Neuronal stem cell (in vitro differentiated cells): ENCODE results near the gene GAGE12H. TPM values are rescaled to one million over a fixed set of nuclear protein-coding genes. Genes with fewer than 3 reads are reported as not detected.
"Not testable (repeated sequence)": the region's sequence is repeated elsewhere in the genome, so short reads cannot be mapped to it uniquely, and the experiment has no call there.

Experiments
- DNase-seq: peaks from one replicate; pipeline ENCODE4 v3.0.0-alpha.2; 2013; ENCODE audit warnings: low spot score
- H2AFZ ChIP-seq: one replicate; pipeline ENCODE4 v1.6.1; 2013; ENCODE audit warnings: mild to moderate bottlenecking, low read length, inconsistent platforms
- H2AK5ac ChIP-seq: 2 replicates; pipeline ENCODE4 v1.6.1; 2013; ENCODE audit warnings: low read depth, mild to moderate bottlenecking, inconsistent platforms, low read length, moderate library complexity, mixed read lengths
- H2BK120ac ChIP-seq: 2 replicates; pipeline ENCODE4 v1.6.1; 2013; ENCODE audit warnings: low read depth, mild to moderate bottlenecking, inconsistent platforms, low read length, moderate library complexity, mixed read lengths
- H2BK12ac ChIP-seq: one replicate; pipeline ENCODE4 v1.6.1; 2013; ENCODE audit warnings: low read length, inconsistent platforms
- H2BK15ac ChIP-seq: 2 replicates; pipeline ENCODE4 v1.6.1; 2013; ENCODE audit warnings: mild to moderate bottlenecking, low read length, inconsistent platforms, mixed read lengths
- H2BK5ac ChIP-seq: one replicate; pipeline ENCODE4 v1.6.1; 2013; ENCODE audit warnings: inconsistent platforms, mild to moderate bottlenecking, low read length, moderate library complexity
- H3K14ac ChIP-seq: one replicate; pipeline ENCODE4 v1.6.1; 2013; ENCODE audit warnings: low read length, inconsistent platforms
- H3K18ac ChIP-seq: 2 replicates; pipeline ENCODE4 v1.6.1; 2013; ENCODE audit warnings: low read length, inconsistent platforms
- H3K23ac ChIP-seq: 2 replicates; pipeline ENCODE4 v1.6.1; 2013; ENCODE audit warnings: low read depth, mild to moderate bottlenecking, mixed read lengths, low read length, inconsistent platforms; ENCODE audit not compliant: poor library complexity
- H3K27ac ChIP-seq: replicated peaks from 3 replicates; pipeline ENCODE4 v1.5.1; 2013; ENCODE audit warnings: low read length, inconsistent platforms
- H3K27me3 ChIP-seq, 3 experiments: 2 replicates each; pipeline ENCODE4 v1.6.1; 2013; ENCODE audit warnings: low read length in 3 of 3, mild to moderate bottlenecking in 2 of 3, inconsistent platforms in 1 of 3, low read depth in 1 of 3, mixed read lengths in 1 of 3, moderate library complexity in 1 of 3; ENCODE audit not compliant: control insufficient read depth in 3 of 3, insufficient read depth in 3 of 3
- H3K36me3 ChIP-seq, 2 donors: replicated peaks in 1 of 2; 2 replicates each; pipeline ENCODE4 v1.6.1; 2013; ENCODE audit warnings: low read length in 2 of 2; ENCODE audit not compliant: control insufficient read depth in 2 of 2, insufficient read depth in 2 of 2
- H3K4ac ChIP-seq: 2 replicates; pipeline ENCODE4 v1.6.1; 2013; ENCODE audit warnings: inconsistent platforms, mild to moderate bottlenecking, low read length, moderate library complexity
- H3K4me1 ChIP-seq, 2 donors: 1 replicate in 1 of 2; 2 replicates in 1 of 2; pipeline ENCODE4 v1.6.1; 2013; ENCODE audit warnings: low read length in 2 of 2, low read depth in 1 of 2; ENCODE audit not compliant: control insufficient read depth in 2 of 2, insufficient read depth in 1 of 2
- H3K4me2 ChIP-seq: one replicate; pipeline ENCODE4 v1.6.1; 2013; ENCODE audit warnings: mild to moderate bottlenecking, low read length, inconsistent platforms; ENCODE audit not compliant: insufficient read depth, poor library complexity, severe bottlenecking
- H3K4me3 ChIP-seq, 2 donors: 2 replicates each; pipeline ENCODE4 v1.5.1; 2013; ENCODE audit warnings: low read length in 2 of 2, mild to moderate bottlenecking in 2 of 2, inconsistent platforms in 1 of 2, moderate library complexity in 1 of 2
- H3K79me1 ChIP-seq: one replicate; pipeline ENCODE4 v1.6.1; 2013; ENCODE audit warnings: low read depth, mild to moderate bottlenecking, inconsistent platforms, low read length, moderate library complexity
- H3K9ac ChIP-seq: one replicate; pipeline ENCODE4 v1.6.1; 2013; ENCODE audit warnings: mild to moderate bottlenecking, low read depth, low read length, inconsistent platforms; ENCODE audit not compliant: poor library complexity
- H3K9me3 ChIP-seq, 2 donors: replicated peaks in 1 of 2; 2 replicates each; pipeline versions ENCODE3 to v1.6.1; 2013; ENCODE audit warnings: low read length in 2 of 2, mild to moderate bottlenecking in 2 of 2, inconsistent platforms in 1 of 2, low read depth in 1 of 2, mixed read lengths in 1 of 2, moderate library complexity in 1 of 2; ENCODE audit not compliant: control insufficient read depth in 2 of 2, insufficient read depth in 1 of 2
- H4K8ac ChIP-seq: one replicate; pipeline ENCODE4 v1.6.1; 2013; ENCODE audit warnings: low read depth, mild to moderate bottlenecking, inconsistent platforms, low read length, moderate library complexity
- H4K91ac ChIP-seq: one replicate; pipeline ENCODE4 v1.6.1; 2013; ENCODE audit warnings: low read length, low read depth, mild to moderate bottlenecking, inconsistent platforms; ENCODE audit not compliant: poor library complexity
- WGBS, 2 donors: extraction: QIAGEN DNeasy Blood & Tissue Kit; methylation state at CpG; one replicate each; pipeline ENCODE4 v1.1.7; 2013; ENCODE audit warnings: missing lambda C conversion rate in 2 of 2, mixed read lengths in 1 of 2; ENCODE audit not compliant: insufficient read length in 2 of 2, insufficient replicate concordance in 1 of 2; ENCODE audit errors: extremely low coverage in 2 of 2; 5-methylcytosine and 5-hydroxymethylcytosine counted together
- polyA plus RNA-seq, 2 experiments: library from polyadenylated mRNA; stranded (reverse); fragments of 200-250 nt; gene quantifications; one replicate each; pipeline ENCODE4 v1.2.3, GENCODE V29; 2013

Gene GAGE12H, protein sequence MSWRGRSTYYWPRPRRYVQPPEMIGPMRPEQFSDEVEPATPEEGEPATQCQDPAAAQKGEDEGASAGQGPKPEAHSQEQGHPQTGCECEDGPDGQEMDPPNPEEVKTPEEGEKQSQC
- not detected for polyA plus RNA-seq (2013, experiment 1 of 2)
- polyA plus RNA-seq (2013, experiment 2 of 2): not detected

DNA sequence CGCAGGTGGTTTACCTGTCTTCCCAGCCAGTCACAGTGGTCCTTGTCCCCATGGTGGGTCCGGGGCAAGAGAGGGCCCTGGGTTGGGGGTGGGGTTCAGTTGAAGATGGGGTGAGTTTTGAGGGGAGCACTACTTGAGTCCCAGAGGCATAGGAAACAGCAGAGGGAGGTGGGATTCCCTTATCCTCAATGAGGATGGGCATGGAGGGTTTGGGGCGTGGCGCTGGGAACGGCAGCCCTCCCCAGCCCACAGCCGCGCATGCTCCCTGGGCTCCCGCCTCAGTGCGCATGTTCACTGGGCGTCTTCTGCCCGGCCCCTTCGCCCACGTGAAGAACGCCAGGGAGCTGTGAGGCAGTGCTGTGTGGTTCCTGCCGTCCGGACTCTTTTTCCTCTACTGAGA, at the start of gene GAGE12H:
GAGE12H (plus strand) TSS at position 301 of the 400 bp plus-strand sequence. CDS start 1,155 bp downstream, outside the sequence.
- H2BK15ac ChIP-seq, H2AFZ ChIP-seq, H3K14ac ChIP-seq, H3K23ac ChIP-seq, H3K4me2 ChIP-seq, H3K9me3 ChIP-seq, H2BK5ac ChIP-seq, H3K79me1 ChIP-seq, H4K91ac ChIP-seq, H3K4me3 ChIP-seq, H2BK120ac ChIP-seq, H3K9ac ChIP-seq, H4K8ac ChIP-seq, H3K27ac ChIP-seq, H2AK5ac ChIP-seq, H3K4me1 ChIP-seq, H3K4ac ChIP-seq, H3K18ac ChIP-seq, DNase-seq, H3K27me3 ChIP-seq, H3K36me3 ChIP-seq, H2BK12ac ChIP-seq: not testable (repeated sequence)
- WGBS, 2 donors: no CpG with 5 or more reads among the region's 16 CpGs

DNA sequence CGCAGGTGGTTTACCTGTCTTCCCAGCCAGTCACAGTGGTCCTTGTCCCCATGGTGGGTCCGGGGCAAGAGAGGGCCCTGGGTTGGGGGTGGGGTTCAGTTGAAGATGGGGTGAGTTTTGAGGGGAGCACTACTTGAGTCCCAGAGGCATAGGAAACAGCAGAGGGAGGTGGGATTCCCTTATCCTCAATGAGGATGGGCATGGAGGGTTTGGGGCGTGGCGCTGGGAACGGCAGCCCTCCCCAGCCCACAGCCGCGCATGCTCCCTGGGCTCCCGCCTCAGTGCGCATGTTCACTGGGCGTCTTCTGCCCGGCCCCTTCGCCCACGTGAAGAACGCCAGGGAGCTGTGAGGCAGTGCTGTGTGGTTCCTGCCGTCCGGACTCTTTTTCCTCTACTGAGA, 47.9 kb upstream of the GAGE12H start, which contains the start of gene GAGE12C:
GAGE12C (plus strand) TSS at position 301 of the 400 bp plus-strand sequence. CDS start 1,155 bp downstream, outside the sequence.
- DNase-seq, H3K27me3 ChIP-seq, H2BK12ac ChIP-seq, H3K27ac ChIP-seq, H2BK120ac ChIP-seq, H2BK5ac ChIP-seq, H3K4me2 ChIP-seq, H3K79me1 ChIP-seq, H2BK15ac ChIP-seq, H4K91ac ChIP-seq, H3K4me1 ChIP-seq, H3K23ac ChIP-seq, H3K18ac ChIP-seq, H3K9me3 ChIP-seq, H3K36me3 ChIP-seq, H3K14ac ChIP-seq, H2AK5ac ChIP-seq, H4K8ac ChIP-seq, H2AFZ ChIP-seq, H3K4ac ChIP-seq, H3K4me3 ChIP-seq, H3K9ac ChIP-seq: not testable (repeated sequence)
- no CpG with 5 or more reads among the region's 16 CpGs for WGBS, 2 donors

DNA sequence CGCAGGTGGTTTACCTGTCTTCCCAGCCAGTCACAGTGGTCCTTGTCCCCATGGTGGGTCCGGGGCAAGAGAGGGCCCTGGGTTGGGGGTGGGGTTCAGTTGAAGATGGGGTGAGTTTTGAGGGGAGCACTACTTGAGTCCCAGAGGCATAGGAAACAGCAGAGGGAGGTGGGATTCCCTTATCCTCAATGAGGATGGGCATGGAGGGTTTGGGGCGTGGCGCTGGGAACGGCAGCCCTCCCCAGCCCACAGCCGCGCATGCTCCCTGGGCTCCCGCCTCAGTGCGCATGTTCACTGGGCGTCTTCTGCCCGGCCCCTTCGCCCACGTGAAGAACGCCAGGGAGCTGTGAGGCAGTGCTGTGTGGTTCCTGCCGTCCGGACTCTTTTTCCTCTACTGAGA, 38.3 kb upstream of the GAGE12H start, which contains the start of gene GAGE12D:
GAGE12D (plus strand) TSS at position 301 of the 400 bp plus-strand sequence. CDS start 1,155 bp downstream, outside the sequence.
- H3K4me2 ChIP-seq, H2BK15ac ChIP-seq, H2AK5ac ChIP-seq, H3K27ac ChIP-seq, H2BK120ac ChIP-seq, H3K79me1 ChIP-seq, DNase-seq, H3K9ac ChIP-seq, H2BK12ac ChIP-seq, H3K4me1 ChIP-seq, H3K23ac ChIP-seq, H3K18ac ChIP-seq, H3K14ac ChIP-seq, H4K8ac ChIP-seq, H4K91ac ChIP-seq, H3K4ac ChIP-seq, H2AFZ ChIP-seq, H3K9me3 ChIP-seq, H3K27me3 ChIP-seq, H3K4me3 ChIP-seq, H3K36me3 ChIP-seq, H2BK5ac ChIP-seq: not testable (repeated sequence)
- no CpG with 5 or more reads among the region's 16 CpGs for WGBS, 2 donors

DNA sequence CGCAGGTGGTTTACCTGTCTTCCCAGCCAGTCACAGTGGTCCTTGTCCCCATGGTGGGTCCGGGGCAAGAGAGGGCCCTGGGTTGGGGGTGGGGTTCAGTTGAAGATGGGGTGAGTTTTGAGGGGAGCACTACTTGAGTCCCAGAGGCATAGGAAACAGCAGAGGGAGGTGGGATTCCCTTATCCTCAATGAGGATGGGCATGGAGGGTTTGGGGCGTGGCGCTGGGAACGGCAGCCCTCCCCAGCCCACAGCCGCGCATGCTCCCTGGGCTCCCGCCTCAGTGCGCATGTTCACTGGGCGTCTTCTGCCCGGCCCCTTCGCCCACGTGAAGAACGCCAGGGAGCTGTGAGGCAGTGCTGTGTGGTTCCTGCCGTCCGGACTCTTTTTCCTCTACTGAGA, 28.8 kb upstream of the GAGE12H start, which contains the start of gene GAGE12E:
GAGE12E (plus strand) TSS at position 301 of the 400 bp plus-strand sequence. CDS start 1,155 bp downstream, outside the sequence.
- H3K9ac ChIP-seq, H2BK15ac ChIP-seq, H3K9me3 ChIP-seq, DNase-seq, H3K4me2 ChIP-seq, H2AFZ ChIP-seq, H3K14ac ChIP-seq, H2AK5ac ChIP-seq, H3K18ac ChIP-seq, H3K27ac ChIP-seq, H2BK120ac ChIP-seq, H3K79me1 ChIP-seq, H3K4ac ChIP-seq, H3K23ac ChIP-seq, H4K91ac ChIP-seq, H3K4me3 ChIP-seq, H2BK5ac ChIP-seq, H2BK12ac ChIP-seq, H3K27me3 ChIP-seq, H3K36me3 ChIP-seq, H4K8ac ChIP-seq, H3K4me1 ChIP-seq: not testable (repeated sequence)
- WGBS, 2 donors: no CpG with 5 or more reads among the region's 16 CpGs
